Central memory CD8-positive, alpha-beta T cell (primary cell): ENCODE measurements around the gene CNTRL.
"Not testable (repeated sequence)": the region's sequence is repeated elsewhere in the genome, so short reads cannot be mapped to it uniquely, and the experiment has no call there.

Experiments used
- ATAC-seq: fragments of 150-1000 bp; cut with Tn5 transposase; replicated peaks from 2 replicates; pipeline ENCODE4 v1.10.0; 2022; ENCODE audit warnings: mild to moderate bottlenecking, moderate FRiP score, moderate number of reproducible peaks; ENCODE audit not compliant: poor library complexity, severe bottlenecking; ENCODE audit errors: extremely low read depth
- DNase-seq, 2 donors: peaks; one replicate each; pipeline ENCODE4 v3.0.0; 2021; ENCODE audit warnings: low spot score in 2 of 2
- H3K27ac Mint-ChIP-seq: one replicate; pipeline ENCODE4 v1.8.0; 2022; ENCODE audit warnings: low read depth, mild to moderate bottlenecking, moderate library complexity, mixed read lengths
- H3K27me3 Mint-ChIP-seq: one replicate; pipeline ENCODE4 v1.8.0; 2022; ENCODE audit warnings: mixed read lengths
- H3K36me3 Mint-ChIP-seq: one replicate; pipeline ENCODE4 v1.8.0; 2022; ENCODE audit warnings: mild to moderate bottlenecking, moderate library complexity, mixed read lengths; ENCODE audit not compliant: insufficient read depth
- H3K4me1 Mint-ChIP-seq: one replicate; pipeline ENCODE4 v1.8.0; 2022; ENCODE audit warnings: mixed read lengths
- H3K4me3 Mint-ChIP-seq: one replicate; pipeline ENCODE4 v1.8.0; 2022; ENCODE audit warnings: mild to moderate bottlenecking, moderate library complexity, mixed read lengths
- H3K9me3 Mint-ChIP-seq: one replicate; pipeline ENCODE4 v1.8.0; 2022; ENCODE audit warnings: mixed read lengths

Gene CNTRL

DNA sequence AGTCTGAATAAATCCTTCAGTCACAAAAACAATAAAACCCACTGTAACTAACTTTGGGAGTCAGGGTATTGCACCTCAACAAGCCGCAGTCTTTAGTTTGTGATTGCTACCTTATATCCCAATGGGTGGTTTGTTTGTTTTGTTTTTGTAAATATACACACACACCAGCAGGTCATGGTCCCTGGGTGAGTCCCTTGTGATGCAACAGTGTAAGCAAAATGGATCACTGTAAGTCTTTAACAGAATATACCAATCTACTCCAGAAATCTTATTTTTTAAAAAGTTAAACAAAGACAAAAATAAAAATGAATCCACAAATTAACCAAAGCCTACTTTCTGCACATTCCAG, 104.6 kb downstream of the CNTRL start:
- DNase-seq, H3K4me3 Mint-ChIP-seq, ATAC-seq, H3K9me3 Mint-ChIP-seq, H3K27ac Mint-ChIP-seq, H3K27me3 Mint-ChIP-seq: not testable (repeated sequence)
- Mint-ChIP-seq H3K4me1 (peaks cover 21% of the 10 kb centered on the region), H3K36me3 (peaks cover 55% of the 10 kb centered on the region)

DNA sequence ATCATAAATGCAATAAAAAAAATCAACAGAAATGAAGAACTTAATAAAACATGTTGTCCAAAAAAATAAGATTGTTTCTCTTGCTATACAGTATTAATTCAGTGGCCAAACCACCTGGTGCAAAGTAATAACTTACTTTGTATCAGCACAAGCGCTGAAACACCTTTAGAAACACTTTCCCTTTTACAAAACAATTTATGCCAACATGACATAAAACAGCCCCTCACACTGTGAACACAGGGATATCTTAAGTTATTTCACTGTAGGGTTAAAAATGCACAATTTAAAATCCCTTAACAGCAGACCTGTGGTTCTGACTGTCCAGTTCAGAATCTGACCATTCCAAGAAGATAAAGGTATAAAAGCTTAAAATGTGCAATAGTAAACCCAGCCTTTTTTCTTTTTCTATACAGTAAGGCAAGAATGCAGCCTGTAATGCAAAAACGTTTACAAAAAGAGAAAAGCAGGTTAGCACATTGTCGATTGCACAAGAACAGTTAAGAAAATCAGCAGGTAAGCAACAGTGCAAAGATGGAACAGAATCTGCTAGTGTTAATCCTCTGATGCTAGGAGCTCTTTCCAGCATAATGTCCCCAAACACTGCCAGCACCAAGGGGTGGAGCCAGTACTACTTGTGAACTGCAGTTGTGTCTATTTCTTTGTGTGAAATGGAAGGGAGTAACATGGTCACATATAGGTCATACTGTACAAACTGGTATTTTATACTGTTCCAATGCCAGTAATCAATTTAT, 105.4 kb downstream of the CNTRL start:
- DNase-seq, result no peak
- no peak overlapping the region for H3K27ac Mint-ChIP-seq
- H3K4me1 Mint-ChIP-seq, result peaks cover 29% of the 10 kb centered on the region
- H3K4me3 Mint-ChIP-seq, result no peak overlapping the region
- no peaks in the 10 kb centered on the region for H3K9me3 Mint-ChIP-seq
- H3K36me3 Mint-ChIP-seq, result peaks cover 53% of the 10 kb centered on the region
- no peak for ATAC-seq
- H3K27me3 Mint-ChIP-seq, result no peaks in the 10 kb centered on the region

DNA sequence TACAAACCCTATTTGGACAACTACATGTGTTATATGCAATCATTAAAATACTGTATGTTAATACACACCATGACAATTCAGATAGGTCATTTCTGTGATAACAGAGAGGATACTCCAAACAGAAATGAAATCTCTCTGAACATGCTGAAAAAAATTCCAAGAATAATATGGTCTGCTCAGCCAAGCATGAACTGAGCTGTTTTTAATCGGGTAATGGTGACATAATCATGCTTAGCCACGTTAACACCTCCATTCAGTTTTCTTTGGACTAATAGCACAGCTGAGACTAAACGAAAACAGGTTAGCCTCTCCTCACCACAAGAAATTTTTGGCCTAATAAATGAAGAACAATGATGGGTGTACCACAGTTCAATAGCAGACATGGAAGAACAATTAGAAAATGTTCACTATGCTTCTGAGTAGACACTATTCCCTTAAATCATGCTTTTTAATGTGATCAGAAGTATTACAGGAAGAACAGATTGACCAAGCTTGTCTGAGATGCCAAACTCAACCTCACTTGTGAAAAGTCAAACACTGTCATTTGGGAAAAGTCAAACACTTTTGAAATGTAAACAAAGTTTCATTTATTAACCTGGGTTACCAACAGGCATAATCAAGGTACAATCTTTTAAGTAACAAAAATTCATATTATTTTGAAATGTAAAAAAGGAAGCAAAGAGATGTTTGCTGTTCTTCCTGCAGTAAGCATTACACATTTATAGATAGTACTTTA, 107.5 kb downstream of the CNTRL start:
- ATAC-seq, result no peak
- no peak for DNase-seq
- Mint-ChIP-seq H3K4me3 (no peak overlapping the region), H3K27ac (peak overlapping the region; percentile 51), H3K4me1 (peaks cover 44% of the 10 kb centered on the region), H3K9me3 (no peaks in the 10 kb centered on the region), H3K36me3 (peaks cover 61% of the 10 kb centered on the region), H3K27me3 (no peaks in the 10 kb centered on the region)

DNA sequence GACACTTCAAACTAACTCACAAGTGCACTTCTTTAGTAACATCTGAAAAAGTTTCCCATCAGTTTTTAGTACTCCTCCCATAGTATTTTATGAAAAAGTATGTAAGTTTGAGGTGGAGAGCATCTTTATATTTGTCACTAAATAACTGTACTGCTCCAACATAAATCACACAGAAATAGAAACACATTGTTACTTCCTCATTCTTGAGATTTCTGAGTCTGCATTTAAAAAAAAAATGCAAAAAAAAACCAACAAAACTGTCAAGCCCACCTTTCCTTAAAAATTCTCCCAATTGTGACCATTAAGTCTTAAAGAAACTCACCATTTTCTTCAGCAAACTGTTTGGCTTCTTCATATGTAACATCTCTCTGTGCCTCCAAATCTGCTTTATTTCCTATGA, 108.2 kb downstream of the CNTRL start:
- no peak overlapping the region for H3K4me3 Mint-ChIP-seq
- ATAC-seq (no peak), DNase-seq (no peak)
- peaks cover 44% of the 10 kb centered on the region for H3K4me1 Mint-ChIP-seq
- H3K9me3 Mint-ChIP-seq, result no peaks in the 10 kb centered on the region
- H3K36me3 Mint-ChIP-seq, result peaks cover 57% of the 10 kb centered on the region
- H3K27ac Mint-ChIP-seq, result peak overlapping the region; percentile 37
- no peaks in the 10 kb centered on the region for H3K27me3 Mint-ChIP-seq

DNA sequence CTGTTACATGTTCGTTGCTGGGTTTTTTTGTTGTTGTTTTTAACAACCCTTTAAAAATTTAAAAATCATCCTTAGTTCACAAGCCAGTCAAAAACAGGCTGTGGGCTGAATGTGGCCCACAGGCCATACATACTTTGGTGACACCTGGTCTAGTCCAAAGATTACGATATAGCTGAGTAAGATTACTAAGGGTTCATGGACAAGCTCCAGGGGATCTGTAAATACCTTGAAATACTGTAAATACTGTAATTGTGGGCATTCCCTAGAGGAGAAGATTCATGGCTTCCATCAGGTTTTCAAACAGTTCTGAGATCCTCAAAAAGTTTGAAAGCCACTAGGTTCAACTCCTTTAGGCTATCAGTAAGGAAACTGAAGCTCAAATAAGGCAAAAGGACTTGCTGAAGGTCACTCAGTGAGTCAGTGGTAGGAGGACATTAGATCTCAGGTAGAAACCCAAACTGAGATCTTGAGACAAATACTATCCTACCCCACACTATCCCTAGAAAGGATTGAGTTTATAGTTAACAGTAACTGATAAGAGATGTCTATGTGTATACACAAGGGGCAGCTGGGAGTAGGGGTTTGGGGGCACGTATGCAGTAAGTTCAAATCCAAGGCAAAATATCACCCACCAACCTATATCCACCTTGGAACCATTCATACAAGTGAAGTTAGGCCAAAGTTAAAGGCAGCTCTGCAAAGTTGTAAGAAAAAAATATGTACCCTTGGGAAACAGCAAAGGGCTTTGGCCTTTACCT, 109.1 kb downstream of the CNTRL start:
- H3K4me3 Mint-ChIP-seq, result no peak overlapping the region
- peaks cover 44% of the 10 kb centered on the region for H3K4me1 Mint-ChIP-seq
- peak overlapping the region; percentile 37 for H3K27ac Mint-ChIP-seq
- H3K9me3 Mint-ChIP-seq, result no peaks in the 10 kb centered on the region
- DNase-seq (no peak), ATAC-seq (no peak)
- H3K36me3 Mint-ChIP-seq, result peaks cover 52% of the 10 kb centered on the region
- H3K27me3 Mint-ChIP-seq, result no peaks in the 10 kb centered on the region

DNA sequence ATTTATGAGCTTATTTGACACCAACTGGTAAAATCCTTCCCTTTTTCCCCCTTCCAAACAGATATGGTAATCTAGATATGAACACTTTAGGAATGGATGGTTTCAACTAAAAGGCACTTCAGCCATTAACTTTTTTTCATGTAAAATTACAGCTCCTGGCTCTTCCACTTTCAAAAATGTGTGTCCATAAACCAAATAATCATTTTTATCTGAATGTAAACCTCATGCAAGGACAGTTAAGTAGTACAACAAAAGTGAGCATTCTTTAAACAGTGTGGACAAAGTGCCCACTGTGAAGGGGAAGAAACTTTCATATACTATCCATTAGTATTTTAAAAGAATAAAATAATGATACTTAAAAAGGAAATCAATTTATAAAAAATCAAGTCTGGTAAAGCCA, 109.7 kb downstream of the CNTRL start:
- H3K4me3 Mint-ChIP-seq, result no peak overlapping the region
- H3K36me3 Mint-ChIP-seq, result peaks cover 55% of the 10 kb centered on the region
- ATAC-seq, result no peak
- no peak for DNase-seq
- no peak overlapping the region for H3K27ac Mint-ChIP-seq
- no peaks in the 10 kb centered on the region for H3K27me3 Mint-ChIP-seq
- no peaks in the 10 kb centered on the region for H3K9me3 Mint-ChIP-seq
- peaks cover 45% of the 10 kb centered on the region for H3K4me1 Mint-ChIP-seq

DNA sequence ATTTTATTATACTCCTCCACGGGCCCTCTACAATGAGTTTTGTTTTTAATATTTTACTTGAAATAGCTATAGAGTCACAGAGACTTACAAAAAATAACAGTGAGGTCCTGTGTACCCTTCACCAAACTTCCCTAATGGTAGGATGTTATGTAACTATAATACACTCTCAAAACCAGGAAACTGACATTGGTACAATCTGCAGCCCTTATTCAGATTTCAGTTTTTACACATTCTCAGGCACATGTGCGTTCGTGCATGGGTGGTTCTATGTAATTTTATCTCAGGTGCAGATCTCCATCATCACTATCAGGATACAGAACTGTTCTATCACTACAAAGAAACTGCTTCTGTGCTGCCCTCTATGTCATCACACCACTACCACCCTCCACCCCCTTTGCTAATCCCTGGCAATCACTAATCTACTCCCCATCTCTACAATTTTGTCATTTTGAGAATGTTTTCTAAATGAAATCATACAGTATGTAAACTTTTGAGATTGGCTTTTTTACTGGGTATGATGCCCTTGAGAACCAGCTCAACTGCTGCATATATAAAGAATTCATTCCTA, 110.5 kb downstream of the CNTRL start:
- no peaks in the 10 kb centered on the region for H3K9me3 Mint-ChIP-seq
- H3K36me3 Mint-ChIP-seq, result peaks cover 50% of the 10 kb centered on the region
- H3K27ac Mint-ChIP-seq, result peak overlapping the region; percentile 68
- H3K4me3 Mint-ChIP-seq, result no peak overlapping the region
- peaks cover 48% of the 10 kb centered on the region for H3K4me1 Mint-ChIP-seq
- ATAC-seq (peak; percentile 21), DNase-seq (no peak)
- no peaks in the 10 kb centered on the region for H3K27me3 Mint-ChIP-seq

DNA sequence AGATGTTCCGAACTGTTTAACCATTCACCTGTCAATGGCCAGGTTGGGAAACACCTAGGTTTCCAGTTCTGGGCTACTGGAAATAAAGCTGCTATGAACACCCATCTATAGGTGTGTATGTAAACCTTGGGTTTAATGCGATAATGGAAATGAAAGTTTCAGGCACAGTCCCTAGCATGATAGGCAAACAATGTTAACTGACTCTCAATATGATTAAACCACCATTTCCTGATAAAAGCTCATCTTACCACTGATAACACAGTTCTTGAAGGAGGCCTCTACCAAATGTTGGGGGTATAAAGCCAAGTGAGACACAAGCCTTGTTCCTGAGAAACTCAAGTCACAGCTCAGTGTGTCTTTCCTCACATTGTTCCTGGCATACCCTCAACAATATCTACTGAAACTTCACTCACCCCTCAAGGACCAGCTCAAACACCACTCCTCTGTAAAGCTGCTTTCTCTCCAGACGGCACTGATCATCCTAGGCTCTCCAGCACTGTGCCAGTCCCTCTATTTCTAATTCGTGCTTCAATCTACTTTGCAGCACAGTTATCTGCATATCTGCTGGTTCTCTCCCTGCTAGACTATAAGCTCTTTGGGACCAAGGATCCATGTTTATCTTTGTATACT, 111.1 kb downstream of the CNTRL start:
- ATAC-seq, result peak; percentile 36
- peak overlapping the region; percentile 9 for H3K4me3 Mint-ChIP-seq
- H3K4me1 Mint-ChIP-seq, result peaks cover 53% of the 10 kb centered on the region

DNA sequence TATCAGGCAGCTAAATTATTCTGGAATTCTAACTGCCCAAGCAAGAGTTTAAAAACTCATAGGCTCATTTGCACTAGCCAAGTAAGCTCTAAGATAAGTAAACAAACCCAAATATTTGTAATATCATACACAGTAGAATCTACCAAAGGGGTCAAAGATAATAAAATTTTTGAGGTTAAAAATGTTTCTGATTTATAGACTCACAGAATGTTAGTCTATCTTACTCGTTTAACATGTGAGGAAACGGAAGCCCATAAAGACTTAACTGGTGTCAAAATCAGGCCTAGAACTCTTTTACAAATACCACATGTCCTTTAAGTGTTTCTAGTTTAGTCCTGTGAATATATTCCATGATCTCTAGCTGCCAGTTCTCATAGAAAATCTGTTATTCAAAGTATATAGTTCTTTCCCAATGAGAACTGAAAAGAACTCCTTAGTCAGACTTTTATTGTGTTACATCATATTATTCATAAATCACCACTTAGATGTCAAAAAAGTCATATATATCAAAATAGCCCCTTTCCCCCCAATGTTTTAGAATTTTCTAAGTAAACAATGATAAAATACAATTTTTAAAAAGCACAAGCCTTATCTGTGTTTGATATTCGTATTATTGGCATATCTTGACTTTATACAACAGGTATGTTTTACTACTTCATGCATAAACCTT, 113.0 kb downstream of the CNTRL start:
- Mint-ChIP-seq H3K9me3 (no peaks in the 10 kb centered on the region), H3K27ac (peak overlapping the region; percentile 44), H3K4me3 (no peak overlapping the region), H3K36me3 (peaks cover 36% of the 10 kb centered on the region), H3K4me1 (peaks cover 58% of the 10 kb centered on the region), H3K27me3 (no peaks in the 10 kb centered on the region)
- no peak for DNase-seq
- ATAC-seq, result no peak

More for the DNA sequence above, 111.1 kb downstream of the CNTRL start:
- DNase-seq, result no peak
- Mint-ChIP-seq H3K27ac (peak overlapping the region; percentile 68), H3K9me3 (no peaks in the 10 kb centered on the region), H3K27me3 (no peaks in the 10 kb centered on the region), H3K36me3 (peaks cover 48% of the 10 kb centered on the region)

DNA sequence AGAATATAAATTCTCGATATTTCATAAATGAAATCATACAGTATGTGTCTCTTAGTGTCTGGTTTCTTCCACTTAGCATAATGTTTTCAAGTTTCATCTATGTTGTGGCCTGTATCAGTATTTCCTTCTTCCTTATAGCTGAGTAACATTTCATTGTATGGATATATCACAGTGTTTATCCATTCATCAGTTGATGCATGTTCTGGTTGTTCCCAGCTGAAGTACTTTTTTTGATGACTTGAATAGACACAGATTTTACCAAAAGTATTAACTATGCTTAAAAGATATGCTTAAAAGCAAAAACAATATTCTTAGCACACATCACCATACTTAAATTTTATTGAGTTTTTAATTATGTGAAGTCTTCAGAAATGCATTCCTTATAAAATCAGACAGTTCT, 114.3 kb downstream of the CNTRL start:
- H3K27me3 Mint-ChIP-seq, result no peaks in the 10 kb centered on the region
- no peaks in the 10 kb centered on the region for H3K9me3 Mint-ChIP-seq
- H3K36me3 Mint-ChIP-seq, result peaks cover 29% of the 10 kb centered on the region
- no peak for ATAC-seq
- H3K4me3 Mint-ChIP-seq, result no peak overlapping the region
- H3K27ac Mint-ChIP-seq, result peak overlapping the region; percentile 77
- DNase-seq, result no peak
- H3K4me1 Mint-ChIP-seq, result peaks cover 62% of the 10 kb centered on the region

DNA sequence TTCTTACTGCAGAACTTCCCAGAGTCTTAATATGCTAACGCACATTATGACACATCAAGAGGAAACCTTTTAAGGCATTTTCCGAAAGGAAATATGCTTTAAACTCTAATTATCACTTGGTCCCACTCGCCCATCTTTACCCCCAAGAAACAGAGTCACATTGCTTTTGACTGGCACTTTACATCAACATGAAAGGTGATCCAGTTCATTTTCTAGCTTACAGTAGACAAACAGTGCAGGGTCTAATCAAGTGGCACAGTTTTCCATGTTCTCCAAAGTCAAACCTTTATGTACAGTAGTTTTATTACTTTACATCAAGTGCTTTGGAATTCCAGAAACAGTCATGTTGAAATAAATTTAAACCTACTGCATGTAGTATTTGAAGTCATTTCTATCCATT, 114.9 kb downstream of the CNTRL start:
- no peak overlapping the region for H3K27ac Mint-ChIP-seq
- no peak for ATAC-seq

DNA sequence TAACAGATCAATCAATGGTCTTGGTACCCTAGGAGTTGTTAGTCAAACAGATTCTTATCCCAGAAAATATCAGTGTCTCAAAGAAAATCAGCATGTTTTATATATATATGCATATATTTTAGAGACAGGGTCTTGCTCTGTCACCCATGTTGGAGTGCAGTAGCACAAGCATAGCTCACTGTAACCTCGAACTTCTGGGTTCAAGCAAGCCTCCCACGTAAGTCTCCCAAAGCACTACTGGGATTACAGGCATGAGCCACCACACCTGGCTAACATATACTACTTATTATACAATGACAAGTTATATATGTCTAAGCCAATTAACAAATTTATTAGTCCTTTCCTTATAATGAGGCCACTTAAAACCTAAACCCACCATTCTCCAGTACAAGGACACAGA, 116.5 kb downstream of the CNTRL start:
- Mint-ChIP-seq H3K4me1 (peaks cover 58% of the 10 kb centered on the region), H3K36me3 (peaks cover 15% of the 10 kb centered on the region), H3K9me3 (no peaks in the 10 kb centered on the region), H3K27me3 (no peaks in the 10 kb centered on the region), H3K27ac (no peak overlapping the region), H3K4me3 (no peak overlapping the region)
- DNase-seq, result no peak
- no peak for ATAC-seq

More for the DNA sequence above, 114.9 kb downstream of the CNTRL start:
- peaks cover 25% of the 10 kb centered on the region for H3K36me3 Mint-ChIP-seq
- no peak overlapping the region for H3K4me3 Mint-ChIP-seq
- no peaks in the 10 kb centered on the region for H3K27me3 Mint-ChIP-seq
- no peaks in the 10 kb centered on the region for H3K9me3 Mint-ChIP-seq
- DNase-seq, result no peak
- peaks cover 58% of the 10 kb centered on the region for H3K4me1 Mint-ChIP-seq
